Activated T-cell treated with anti-CD3 and anti-CD28 coated beads, Interleukin-2, amount 50 U/mL, for 4 hours (primary cell): Measurements from ENCODE around the gene USP17L17. TPM values are rescaled to one million over a fixed set of nuclear protein-coding genes. Genes with fewer than 3 reads are reported as not detected.
"Not testable (repeated sequence)": the region's sequence is repeated elsewhere in the genome, so short reads cannot be mapped to it uniquely, and the experiment has no call there.

ENCODE experiments used
- ATAC-seq, 2 donors: fragments of 200-7000 bp; cut with Tn5 transposase; one replicate each; pipeline ENCODE4 v1.10.0; 2021
- DNase-seq: peaks from one replicate; pipeline ENCODE4 v3.0.0-alpha.2; 2020
- H3K27me3 Mint-ChIP-seq: one replicate; pipeline ENCODE4 v1.8.0; 2021; ENCODE audit warnings: low read depth, mixed read lengths
- H3K36me3 Mint-ChIP-seq: one replicate; pipeline ENCODE4 v1.8.0; 2022; ENCODE audit warnings: mixed read lengths; ENCODE audit not compliant: insufficient read depth
- H3K4me1 Mint-ChIP-seq: one replicate; pipeline ENCODE4 v1.8.0; 2021; ENCODE audit warnings: low read depth, mixed read lengths
- H3K4me3 Mint-ChIP-seq: one replicate; pipeline ENCODE4 v1.8.0; 2021; ENCODE audit warnings: mild to moderate bottlenecking, moderate library complexity, mixed read lengths
- H3K9me3 Mint-ChIP-seq: one replicate; pipeline ENCODE4 v1.8.0; 2021; ENCODE audit warnings: mixed read lengths
- total RNA-seq, 3 donors: library from RNA; stranded (reverse); gene quantifications; one replicate each; pipeline ENCODE4 v1.2.1, GENCODE V29; 2021

Gene USP17L17, protein sequence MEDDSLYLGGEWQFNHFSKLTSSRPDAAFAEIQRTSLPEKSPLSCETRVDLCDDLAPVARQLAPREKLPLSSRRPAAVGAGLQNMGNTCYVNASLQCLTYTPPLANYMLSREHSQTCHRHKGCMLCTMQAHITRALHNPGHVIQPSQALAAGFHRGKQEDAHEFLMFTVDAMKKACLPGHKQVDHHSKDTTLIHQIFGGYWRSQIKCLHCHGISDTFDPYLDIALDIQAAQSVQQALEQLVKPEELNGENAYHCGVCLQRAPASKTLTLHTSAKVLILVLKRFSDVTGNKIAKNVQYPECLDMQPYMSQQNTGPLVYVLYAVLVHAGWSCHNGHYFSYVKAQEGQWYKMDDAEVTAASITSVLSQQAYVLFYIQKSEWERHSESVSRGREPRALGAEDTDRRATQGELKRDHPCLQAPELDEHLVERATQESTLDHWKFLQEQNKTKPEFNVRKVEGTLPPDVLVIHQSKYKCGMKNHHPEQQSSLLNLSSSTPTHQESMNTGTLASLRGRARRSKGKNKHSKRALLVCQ
- not detected for total RNA-seq

DNA sequence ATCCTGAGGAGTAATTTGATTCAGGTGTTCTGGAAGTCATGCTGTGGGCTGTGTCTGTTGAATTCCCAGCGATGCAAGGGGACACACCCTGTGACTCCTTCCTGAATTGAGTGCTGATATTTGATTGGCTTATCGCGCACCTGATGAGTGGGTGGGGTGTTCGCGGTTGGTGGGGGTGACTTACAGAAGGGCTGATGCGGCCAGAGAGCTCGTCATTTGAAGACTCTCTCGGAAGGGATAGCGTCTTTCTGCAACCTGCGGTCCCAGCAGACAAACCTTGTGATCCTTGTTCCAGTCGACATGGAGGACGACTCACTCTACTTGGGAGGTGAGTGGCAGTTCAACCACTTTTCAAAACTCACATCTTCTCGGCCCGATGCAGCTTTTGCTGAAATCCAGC is at the start of gene USP17L17:
USP17L17 (plus strand) TSS at position 301 of the 400 bp plus-strand sequence; CDS start at position 301, 0 bp downstream.
- ATAC-seq, H3K9me3 Mint-ChIP-seq, H3K4me3 Mint-ChIP-seq, H3K36me3 Mint-ChIP-seq, H3K4me1 Mint-ChIP-seq, DNase-seq, H3K27me3 Mint-ChIP-seq: not testable (repeated sequence)

DNA sequence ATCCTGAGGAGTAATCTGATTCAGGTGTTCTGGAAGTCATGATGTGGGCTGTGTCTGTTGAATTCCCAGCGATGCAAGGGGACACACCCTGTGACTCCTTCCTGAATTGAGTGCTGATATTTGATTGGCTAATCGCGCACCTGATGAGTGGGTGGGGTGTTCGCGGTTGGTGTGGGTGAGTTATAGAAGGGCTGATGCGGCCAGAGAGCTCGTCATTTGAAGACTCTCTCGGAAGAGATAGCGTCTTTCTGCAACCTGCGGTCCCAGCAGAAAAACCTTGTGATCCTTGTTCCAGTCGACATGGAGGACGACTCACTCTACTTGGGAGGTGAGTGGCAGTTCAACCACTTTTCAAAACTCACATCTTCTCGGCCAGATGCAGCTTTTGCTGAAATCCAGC is 33.3 kb upstream of the USP17L17 start, which contains the start of gene USP17L10:
USP17L10 (plus strand) TSS at position 301 of the 400 bp plus-strand sequence; CDS start at position 301, 0 bp downstream.
- H3K4me3 Mint-ChIP-seq, H3K4me1 Mint-ChIP-seq, ATAC-seq, H3K27me3 Mint-ChIP-seq, H3K36me3 Mint-ChIP-seq, DNase-seq, H3K9me3 Mint-ChIP-seq: not testable (repeated sequence)

DNA sequence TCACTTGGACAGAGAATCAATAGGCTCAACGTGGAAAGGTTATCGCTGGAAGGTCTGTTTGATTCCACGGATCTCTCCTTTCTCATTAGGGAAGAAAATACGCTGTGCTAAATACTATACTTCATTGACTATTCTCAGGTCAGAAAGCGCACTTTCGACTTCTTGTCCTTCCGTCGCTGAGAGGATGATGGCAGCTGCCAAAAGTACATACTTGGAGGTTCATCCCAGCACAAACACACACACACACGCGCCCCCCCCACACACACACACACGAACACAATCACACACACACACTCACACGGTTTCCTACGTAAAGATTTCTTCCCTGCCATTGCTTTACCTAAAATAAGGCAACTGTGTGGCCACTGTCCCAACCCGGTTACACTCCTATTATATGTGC is 29.0 kb upstream of the USP17L17 start:
- H3K9me3 Mint-ChIP-seq, H3K4me3 Mint-ChIP-seq, DNase-seq, H3K4me1 Mint-ChIP-seq, H3K36me3 Mint-ChIP-seq, ATAC-seq, H3K27me3 Mint-ChIP-seq: not testable (repeated sequence)

DNA sequence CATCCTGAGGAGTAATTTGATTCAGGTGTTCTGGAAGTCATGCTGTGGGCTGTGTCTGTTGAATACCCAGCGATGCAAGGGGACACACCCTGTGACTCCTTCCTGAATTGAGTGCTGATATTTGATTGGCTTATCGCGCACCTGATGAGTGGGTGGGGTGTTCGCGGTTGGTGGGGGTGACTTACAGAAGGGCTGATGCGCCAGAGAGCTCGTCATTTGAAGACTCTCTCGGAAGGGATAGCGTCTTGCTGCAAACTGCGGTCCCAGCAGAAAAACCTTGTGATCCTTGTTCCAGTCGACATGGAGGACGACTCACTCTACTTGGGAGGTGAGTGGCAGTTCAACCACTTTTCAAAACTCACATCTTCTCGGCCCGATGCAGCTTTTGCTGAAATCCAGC is 28.6 kb upstream of the USP17L17 start, which contains the start of gene USP17L11:
USP17L11 (plus strand) TSS at position 301 of the 400 bp plus-strand sequence; CDS start at position 301, 0 bp downstream.
- not testable (repeated sequence) for ATAC-seq, H3K9me3 Mint-ChIP-seq, H3K4me3 Mint-ChIP-seq, H3K27me3 Mint-ChIP-seq, H3K4me1 Mint-ChIP-seq, H3K36me3 Mint-ChIP-seq, DNase-seq

DNA sequence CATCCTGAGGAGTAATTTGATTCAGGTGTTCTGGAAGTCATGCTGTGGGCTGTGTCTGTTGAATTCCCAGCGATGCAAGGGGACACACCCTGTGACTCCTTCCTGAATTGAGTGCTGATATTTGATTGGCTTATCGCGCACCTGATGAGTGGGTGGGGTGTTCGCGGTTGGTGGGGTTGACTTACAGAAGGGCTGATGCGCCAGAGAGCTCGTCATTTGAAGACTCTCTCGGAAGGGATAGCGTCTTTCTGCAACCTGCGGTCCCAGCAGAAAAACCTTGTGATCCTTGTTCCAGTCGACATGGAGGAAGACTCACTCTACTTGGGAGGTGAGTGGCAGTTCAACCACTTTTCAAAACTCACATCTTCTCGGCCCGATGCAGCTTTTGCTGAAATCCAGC is 23.8 kb upstream of the USP17L17 start, which contains the start of gene USP17L12:
USP17L12 (plus strand) TSS at position 301 of the 400 bp plus-strand sequence; CDS start at position 301, 0 bp downstream.
- DNase-seq, ATAC-seq, H3K4me3 Mint-ChIP-seq, H3K27me3 Mint-ChIP-seq, H3K9me3 Mint-ChIP-seq, H3K36me3 Mint-ChIP-seq, H3K4me1 Mint-ChIP-seq: not testable (repeated sequence)

DNA sequence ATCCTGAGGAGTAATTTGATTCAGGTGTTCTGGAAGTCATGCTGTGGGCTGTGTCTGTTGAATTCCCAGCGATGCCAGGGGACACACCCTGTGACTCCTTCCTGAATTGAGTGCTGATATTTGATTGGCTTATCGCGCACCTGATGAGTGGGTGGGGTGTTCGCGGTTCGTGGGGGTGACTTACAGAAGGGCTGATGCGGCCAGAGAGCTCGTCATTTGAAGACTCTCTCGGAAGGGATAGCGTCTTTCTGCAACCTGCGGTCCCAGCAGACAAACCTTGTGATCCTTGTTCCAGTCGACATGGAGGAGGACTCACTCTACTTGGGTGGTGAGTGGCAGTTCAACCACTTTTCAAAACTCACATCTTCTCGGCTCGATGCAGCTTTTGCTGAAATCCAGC is 19.1 kb upstream of the USP17L17 start, which contains the start of gene USP17L13:
USP17L13 (plus strand) TSS at position 301 of the 400 bp plus-strand sequence; CDS start at position 301, 0 bp downstream.
- DNase-seq, H3K27me3 Mint-ChIP-seq, ATAC-seq, H3K4me1 Mint-ChIP-seq, H3K36me3 Mint-ChIP-seq, H3K4me3 Mint-ChIP-seq, H3K9me3 Mint-ChIP-seq: not testable (repeated sequence)

DNA sequence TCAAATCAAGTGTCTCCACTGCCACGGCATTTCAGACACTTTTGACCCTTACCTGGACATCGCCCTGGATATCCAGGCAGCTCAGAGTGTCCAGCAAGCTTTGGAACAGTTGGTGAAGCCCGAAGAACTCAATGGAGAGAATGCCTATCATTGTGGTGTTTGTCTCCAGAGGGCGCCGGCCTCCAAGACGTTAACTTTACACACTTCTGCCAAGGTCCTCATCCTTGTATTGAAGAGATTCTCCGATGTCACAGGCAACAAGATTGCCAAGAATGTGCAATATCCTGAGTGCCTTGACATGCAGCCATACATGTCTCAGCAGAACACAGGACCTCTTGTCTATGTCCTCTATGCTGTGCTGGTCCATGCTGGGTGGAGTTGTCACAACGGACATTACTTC is 13.4 kb upstream of the USP17L17 start:
- not testable (repeated sequence) for H3K9me3 Mint-ChIP-seq, ATAC-seq, H3K36me3 Mint-ChIP-seq, H3K4me1 Mint-ChIP-seq, H3K27me3 Mint-ChIP-seq, DNase-seq, H3K4me3 Mint-ChIP-seq

DNA sequence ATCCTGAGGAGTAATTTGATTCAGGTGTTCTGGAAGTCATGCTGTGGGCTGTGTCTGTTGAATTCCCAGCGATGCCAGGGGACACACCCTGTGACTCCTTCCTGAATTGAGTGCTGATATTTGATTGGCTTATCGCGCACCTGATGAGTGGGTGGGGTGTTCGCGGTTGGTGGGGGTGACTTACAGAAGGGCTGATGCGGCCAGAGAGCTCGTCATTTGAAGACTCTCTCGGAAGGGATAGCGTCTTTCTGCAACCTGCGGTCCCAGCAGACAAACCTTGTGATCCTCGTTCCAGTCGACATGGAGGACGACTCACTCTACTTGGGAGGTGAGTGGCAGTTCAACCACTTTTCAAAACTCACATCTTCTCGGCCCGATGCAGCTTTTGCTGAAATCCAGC is 9.6 kb upstream of the USP17L17 start, which contains the start of gene USP17L15:
USP17L15 (plus strand) TSS at position 301 of the 400 bp plus-strand sequence; CDS start at position 301, 0 bp downstream.
- not testable (repeated sequence) for H3K36me3 Mint-ChIP-seq, ATAC-seq, H3K4me1 Mint-ChIP-seq

DNA sequence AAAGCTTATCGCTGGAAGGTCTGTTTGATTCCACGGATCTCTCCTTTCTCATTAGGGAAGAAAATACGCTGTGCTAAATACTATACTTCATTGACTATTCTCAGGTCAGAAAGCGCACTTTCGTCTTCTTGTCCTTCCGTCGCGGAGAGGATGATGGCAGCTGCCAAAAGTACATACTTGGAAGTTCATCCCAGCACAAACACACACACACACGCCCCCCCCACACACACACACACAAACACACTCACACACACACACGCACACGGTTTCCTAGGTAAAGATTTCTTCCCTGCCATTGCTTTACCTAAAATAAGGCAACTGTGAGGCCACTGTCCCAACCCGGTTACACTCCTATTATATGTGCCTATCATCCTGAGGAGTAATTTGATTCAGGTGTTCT is 5.2 kb upstream of the USP17L17 start:
- ATAC-seq, DNase-seq, H3K36me3 Mint-ChIP-seq, H3K4me1 Mint-ChIP-seq, H3K4me3 Mint-ChIP-seq, H3K9me3 Mint-ChIP-seq, H3K27me3 Mint-ChIP-seq: not testable (repeated sequence)

More for the DNA sequence above, 9.6 kb upstream of the USP17L17 start, which contains the start of gene USP17L15:
- H3K4me3 Mint-ChIP-seq, H3K27me3 Mint-ChIP-seq, H3K9me3 Mint-ChIP-seq, DNase-seq: not testable (repeated sequence)

DNA sequence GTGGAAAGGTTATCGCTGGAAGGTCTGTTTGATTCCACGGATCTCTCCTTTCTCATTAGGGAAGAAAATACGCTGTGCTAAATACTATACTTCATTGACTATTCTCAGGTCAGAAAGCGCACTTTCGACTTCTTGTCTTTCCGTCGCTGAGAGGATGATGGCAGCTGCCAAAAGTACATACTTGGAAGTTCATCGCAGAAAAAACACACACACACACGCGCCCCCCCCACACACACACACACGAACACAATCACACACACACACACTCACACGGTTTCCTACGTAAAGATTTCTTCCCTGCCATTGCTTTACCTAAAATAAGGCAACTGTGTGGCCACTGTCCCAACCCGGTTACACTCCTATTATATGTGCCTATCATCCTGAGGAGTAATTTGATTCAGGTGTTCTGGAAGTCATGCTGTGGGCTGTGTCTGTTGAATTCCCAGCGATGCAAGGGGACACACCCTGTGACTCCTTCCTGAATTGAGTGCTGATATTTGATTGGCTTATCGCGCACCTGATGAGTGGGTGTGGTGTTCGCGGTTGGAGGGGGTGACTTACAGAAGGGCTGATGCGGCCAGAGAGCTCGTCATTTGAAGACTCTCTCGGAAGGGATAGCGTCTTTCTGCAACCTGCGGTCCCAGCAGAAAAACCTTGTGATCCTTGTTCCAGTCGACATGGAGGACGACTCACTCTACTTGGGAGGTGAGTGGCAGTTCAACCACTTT is 4.4 kb downstream of the USP17L17 start, which contains the start of gene USP17L18:
USP17L18 (plus strand) TSS at position 678 of the 728 bp plus-strand sequence; CDS start at position 678, 0 bp downstream.
- not testable (repeated sequence) for H3K9me3 Mint-ChIP-seq, H3K4me3 Mint-ChIP-seq, ATAC-seq, H3K36me3 Mint-ChIP-seq, H3K27me3 Mint-ChIP-seq, H3K4me1 Mint-ChIP-seq
- peak; percentile 6 for DNase-seq

DNA sequence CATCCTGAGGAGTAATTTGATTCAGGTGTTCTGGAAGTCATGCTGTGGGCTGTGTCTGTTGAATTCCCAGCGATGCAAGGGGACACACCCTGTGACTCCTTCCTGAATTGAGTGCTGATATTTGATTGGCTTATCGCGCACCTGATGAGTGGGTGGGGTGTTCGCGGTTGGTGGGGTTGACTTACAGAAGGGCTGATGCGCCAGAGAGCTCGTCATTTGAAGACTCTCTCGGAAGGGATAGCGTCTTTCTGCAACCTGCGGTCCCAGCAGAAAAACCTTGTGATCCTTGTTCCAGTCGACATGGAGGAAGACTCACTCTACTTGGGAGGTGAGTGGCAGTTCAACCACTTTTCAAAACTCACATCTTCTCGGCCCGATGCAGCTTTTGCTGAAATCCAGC is 9.4 kb downstream of the USP17L17 start, which contains the start of gene USP17L19:
USP17L19 (plus strand) TSS at position 301 of the 400 bp plus-strand sequence; CDS start at position 301, 0 bp downstream.
- H3K9me3 Mint-ChIP-seq, H3K4me3 Mint-ChIP-seq, H3K36me3 Mint-ChIP-seq, DNase-seq, ATAC-seq, H3K27me3 Mint-ChIP-seq, H3K4me1 Mint-ChIP-seq: not testable (repeated sequence)

DNA sequence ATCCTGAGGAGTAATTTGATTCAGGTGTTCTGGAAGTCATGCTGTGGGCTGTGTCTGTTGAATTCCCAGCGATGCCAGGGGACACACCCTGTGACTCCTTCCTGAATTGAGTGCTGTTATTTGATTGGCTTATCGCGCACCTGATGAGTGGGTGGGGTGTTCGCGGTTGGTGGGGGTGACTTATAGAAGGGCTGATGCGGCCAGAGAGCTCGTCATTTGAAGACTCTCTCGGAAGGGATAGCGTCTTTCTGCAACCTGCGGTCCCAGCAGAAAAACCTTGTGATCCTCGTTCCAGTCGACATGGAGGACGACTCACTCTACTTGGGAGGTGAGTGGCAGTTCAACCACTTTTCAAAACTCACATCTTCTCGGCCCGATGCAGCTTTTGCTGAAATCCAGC is 14.1 kb downstream of the USP17L17 start, which contains the start of gene USP17L20:
USP17L20 (plus strand) TSS at position 301 of the 400 bp plus-strand sequence; CDS start at position 301, 0 bp downstream.
- H3K4me3 Mint-ChIP-seq, DNase-seq, H3K27me3 Mint-ChIP-seq, ATAC-seq, H3K36me3 Mint-ChIP-seq, H3K9me3 Mint-ChIP-seq, H3K4me1 Mint-ChIP-seq: not testable (repeated sequence)

DNA sequence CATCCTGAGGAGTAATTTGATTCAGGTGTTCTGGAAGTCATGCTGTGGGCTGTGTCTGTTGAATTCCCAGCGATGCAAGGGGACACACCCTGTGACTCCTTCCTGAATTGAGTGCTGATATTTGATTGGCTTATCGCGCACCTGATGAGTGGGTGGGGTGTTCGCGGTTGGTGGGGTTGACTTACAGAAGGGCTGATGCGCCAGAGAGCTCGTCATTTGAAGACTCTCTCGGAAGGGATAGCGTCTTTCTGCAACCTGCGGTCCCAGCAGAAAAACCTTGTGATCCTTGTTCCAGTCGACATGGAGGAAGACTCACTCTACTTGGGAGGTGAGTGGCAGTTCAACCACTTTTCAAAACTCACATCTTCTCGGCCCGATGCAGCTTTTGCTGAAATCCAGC is 18.9 kb downstream of the USP17L17 start, which contains the start of gene USP17L21:
USP17L21 (plus strand) TSS at position 301 of the 400 bp plus-strand sequence; CDS start at position 301, 0 bp downstream.
- DNase-seq, H3K27me3 Mint-ChIP-seq, H3K4me1 Mint-ChIP-seq, H3K9me3 Mint-ChIP-seq, H3K4me3 Mint-ChIP-seq, H3K36me3 Mint-ChIP-seq, ATAC-seq: not testable (repeated sequence)

DNA sequence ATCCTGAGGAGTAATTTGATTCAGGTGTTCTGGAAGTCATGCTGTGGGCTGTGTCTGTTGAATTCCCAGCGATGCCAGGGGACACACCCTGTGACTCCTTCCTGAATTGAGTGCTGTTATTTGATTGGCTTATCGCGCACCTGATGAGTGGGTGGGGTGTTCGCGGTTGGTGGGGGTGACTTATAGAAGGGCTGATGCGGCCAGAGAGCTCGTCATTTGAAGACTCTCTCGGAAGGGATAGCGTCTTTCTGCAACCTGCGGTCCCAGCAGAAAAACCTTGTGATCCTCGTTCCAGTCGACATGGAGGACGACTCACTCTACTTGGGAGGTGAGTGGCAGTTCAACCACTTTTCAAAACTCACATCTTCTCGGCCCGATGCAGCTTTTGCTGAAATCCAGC is 23.6 kb downstream of the USP17L17 start, which contains the start of gene USP17L22:
USP17L22 (plus strand) TSS at position 301 of the 400 bp plus-strand sequence; CDS start at position 301, 0 bp downstream.
- not testable (repeated sequence) for H3K4me3 Mint-ChIP-seq, H3K36me3 Mint-ChIP-seq, H3K4me1 Mint-ChIP-seq, H3K27me3 Mint-ChIP-seq, ATAC-seq, DNase-seq, H3K9me3 Mint-ChIP-seq
